Osteoblast (primary cell): ENCODE data around the gene LHX6. TPM values are rescaled to one million over a fixed set of nuclear protein-coding genes. Genes with fewer than 3 reads are reported as not detected.

Experiments used
- DNase-seq: peaks from one replicate; pipeline ENCODE4 v3.0.0; 2011; ENCODE audit warnings: low spot score, mixed read lengths; ENCODE audit not compliant: insufficient read length; ENCODE audit errors: missing footprints
- H2AFZ ChIP-seq: 2 replicates; pipeline ENCODE4 v1.6.0; 2011; ENCODE audit warnings: mild to moderate bottlenecking, low read length
- H3K27ac ChIP-seq: 2 replicates; pipeline ENCODE4 v1.5.1; 2011; ENCODE audit warnings: mild to moderate bottlenecking, low read depth, low read length, moderate library complexity
- H3K27me3 ChIP-seq: 2 replicates; pipeline ENCODE4 v1.6.0; 2012; ENCODE audit warnings: mild to moderate bottlenecking, control low read depth, inconsistent platforms, low read length, moderate library complexity; ENCODE audit not compliant: insufficient read depth
- H3K36me3 ChIP-seq: 2 replicates; pipeline ENCODE4 v1.5.1; 2011; ENCODE audit warnings: mild to moderate bottlenecking, low read length, control low read depth, moderate library complexity; ENCODE audit not compliant: insufficient read depth
- H3K4me1 ChIP-seq: 2 replicates; pipeline ENCODE4 v1.5.1; 2011; ENCODE audit warnings: mild to moderate bottlenecking, low read length, control low read depth, moderate library complexity; ENCODE audit not compliant: insufficient read depth
- H3K4me2 ChIP-seq: 2 replicates; pipeline ENCODE4 v1.6.0; 2011; ENCODE audit warnings: mild to moderate bottlenecking, low read length; ENCODE audit not compliant: insufficient read depth
- H3K4me3 ChIP-seq: fragments of 200-600 bp; sonication (generic); 3 replicates; pipeline ENCODE4 v1.5.1; 2012; ENCODE audit warnings: mild to moderate bottlenecking, low read length, inconsistent platforms; ENCODE audit not compliant: insufficient read depth
- H3K79me2 ChIP-seq: 2 replicates; pipeline ENCODE4 v1.6.0; 2012; ENCODE audit warnings: mild to moderate bottlenecking, low read length, control low read depth, inconsistent platforms; ENCODE audit not compliant: insufficient read depth
- H3K9me3 ChIP-seq: 2 replicates; pipeline ENCODE4 v1.5.1; 2011; ENCODE audit warnings: low read depth, low read length, control low read depth
- H4K20me1 ChIP-seq: 2 replicates; pipeline ENCODE4 v1.6.0; 2012; ENCODE audit warnings: mild to moderate bottlenecking, low read length, control low read depth; ENCODE audit not compliant: insufficient read depth
- total RNA-seq: library from RNA; depleted of rRNA; stranded (reverse); fragments of >200 nt; gene quantifications from 2 replicates; pipeline ENCODE4 v1.2.3, GENCODE V29; 2012
- TF ChIP-seq, protein P1 (sequence below): IDR thresholded peaks from 2 replicates; pipeline ENCODE4 v1.5.1; 2011; ENCODE audit warnings: mild to moderate bottlenecking, low read depth, low read length, moderate library complexity; ENCODE audit errors: extremely low read depth

LHX6 gene
- total RNA-seq, 1 donor = not detected

DNA sequence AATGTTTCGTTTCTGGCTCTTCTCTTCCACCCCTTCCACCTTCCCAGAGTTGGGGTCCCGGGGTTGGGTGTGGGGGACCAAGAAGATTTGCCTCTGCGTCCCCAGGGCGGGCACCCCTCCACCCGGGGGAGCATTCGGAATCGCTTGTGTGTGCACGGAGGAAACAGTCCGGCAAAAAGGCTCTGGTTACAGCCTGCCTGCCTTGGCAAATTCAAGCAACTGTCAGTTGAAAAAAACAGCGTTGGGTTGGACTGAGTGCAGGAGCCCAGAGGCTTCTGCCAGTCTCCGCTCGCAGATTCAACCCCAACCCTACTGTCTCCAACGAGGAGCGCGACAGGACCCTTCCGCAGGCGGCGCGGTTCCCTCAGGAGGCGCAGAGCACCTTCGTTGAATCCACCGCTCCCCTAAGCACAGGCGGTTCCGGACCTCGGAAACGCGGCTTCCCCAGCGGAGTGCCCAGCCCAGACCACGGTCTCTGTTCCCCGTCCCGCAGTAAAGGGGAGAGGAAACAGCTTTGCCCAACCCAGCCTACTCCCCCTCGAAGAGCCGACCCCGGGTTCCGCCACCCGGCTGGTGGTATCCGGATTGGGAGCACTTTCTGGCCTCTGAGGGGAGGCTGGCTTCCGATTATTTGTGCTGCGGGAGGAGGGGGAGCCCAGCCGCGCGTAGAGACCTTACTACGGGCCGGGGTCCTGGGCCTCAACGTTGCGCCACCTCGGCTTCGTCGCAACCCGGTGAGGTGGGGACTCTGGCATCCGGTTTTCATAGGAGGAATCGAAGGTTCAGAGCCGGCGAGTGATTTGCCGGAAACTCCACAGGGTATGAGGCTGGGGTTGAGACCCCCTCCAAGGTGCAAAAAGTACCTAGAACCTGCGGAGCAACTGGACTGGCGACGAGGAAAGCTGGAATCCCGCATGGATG, 9.6 kb downstream of the LHX6 start:
- peak overlapping the region; percentile 50 for H2AFZ ChIP-seq
- TF ChIP-seq, protein P1, sequence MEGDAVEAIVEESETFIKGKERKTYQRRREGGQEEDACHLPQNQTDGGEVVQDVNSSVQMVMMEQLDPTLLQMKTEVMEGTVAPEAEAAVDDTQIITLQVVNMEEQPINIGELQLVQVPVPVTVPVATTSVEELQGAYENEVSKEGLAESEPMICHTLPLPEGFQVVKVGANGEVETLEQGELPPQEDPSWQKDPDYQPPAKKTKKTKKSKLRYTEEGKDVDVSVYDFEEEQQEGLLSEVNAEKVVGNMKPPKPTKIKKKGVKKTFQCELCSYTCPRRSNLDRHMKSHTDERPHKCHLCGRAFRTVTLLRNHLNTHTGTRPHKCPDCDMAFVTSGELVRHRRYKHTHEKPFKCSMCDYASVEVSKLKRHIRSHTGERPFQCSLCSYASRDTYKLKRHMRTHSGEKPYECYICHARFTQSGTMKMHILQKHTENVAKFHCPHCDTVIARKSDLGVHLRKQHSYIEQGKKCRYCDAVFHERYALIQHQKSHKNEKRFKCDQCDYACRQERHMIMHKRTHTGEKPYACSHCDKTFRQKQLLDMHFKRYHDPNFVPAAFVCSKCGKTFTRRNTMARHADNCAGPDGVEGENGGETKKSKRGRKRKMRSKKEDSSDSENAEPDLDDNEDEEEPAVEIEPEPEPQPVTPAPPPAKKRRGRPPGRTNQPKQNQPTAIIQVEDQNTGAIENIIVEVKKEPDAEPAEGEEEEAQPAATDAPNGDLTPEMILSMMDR = no peak
- H3K79me2 ChIP-seq = no peaks in the 10 kb centered on the region
- H3K27ac ChIP-seq = no peak overlapping the region
- H4K20me1 ChIP-seq = no peaks in the 10 kb centered on the region
- H3K4me1 ChIP-seq = peaks cover 11% of the 10 kb centered on the region
- H3K36me3 ChIP-seq = no peaks in the 10 kb centered on the region
- H3K4me3 ChIP-seq = peak overlapping the region; percentile 55
- no peaks in the 10 kb centered on the region for H3K9me3 ChIP-seq
- peak overlapping the region; percentile 67 for H3K4me2 ChIP-seq
- peak; percentile 95 for DNase-seq
- peaks cover 98% of the 10 kb centered on the region for H3K27me3 ChIP-seq

- Histone ChIP-seq H4K20me1 (no peaks in the 10 kb centered on the region), H3K27ac (no peak overlapping the region), H3K36me3 (no peaks in the 10 kb centered on the region), H3K9me3 (no peaks in the 10 kb centered on the region), H3K79me2 (no peaks in the 10 kb centered on the region), H3K27me3 (peaks cover 96% of the 10 kb centered on the region), H3K4me1 (peaks cover 11% of the 10 kb centered on the region), H2AFZ (peak overlapping the region; percentile 50), H3K4me2 (peak overlapping the region; percentile 67), H3K4me3 (peak overlapping the region; percentile 55)
- TF ChIP-seq, protein P1 = no peak
- peak; percentile 93 for DNase-seq
Measured at GRCh38 chr9:122218071-122218934, 10.5 kb downstream of the LHX6 start.

GRCh38 chr9:122217640-122218039, 11.1 kb downstream of the LHX6 start:
- Histone ChIP-seq H3K27me3 (peaks cover 97% of the 10 kb centered on the region), H3K79me2 (no peaks in the 10 kb centered on the region), H3K9me3 (no peaks in the 10 kb centered on the region), H2AFZ (no peak overlapping the region), H4K20me1 (no peaks in the 10 kb centered on the region), H3K27ac (no peak overlapping the region), H3K4me3 (no peak overlapping the region), H3K36me3 (no peaks in the 10 kb centered on the region), H3K4me1 (peaks cover 11% of the 10 kb centered on the region), H3K4me2 (no peak overlapping the region)
- DNase-seq = peak; percentile 69
- TF ChIP-seq, protein P1 = no peak
